ENCODE measurements around the gene MGAT4D.
"Not testable (repeated sequence)": the region's sequence is repeated elsewhere in the genome, so short reads cannot be mapped to it uniquely, and the experiment has no call there.

MGAT4D gene

GRCh38 chr4:140497747-140498636 is at the start of gene MGAT4D:
TSS of gene MGAT4D (minus strand) at chr4:140498293. CDS start at chr4:140498222, 71 bp downstream.
- DNase-seq, result no peak

GRCh38 chr4:140533951-140534480 is 35.9 kb upstream of the MGAT4D start:
- no peak for DNase-seq

GRCh38 chr4:140529434-140529833 is 31.3 kb upstream of the MGAT4D start:
- no peak for DNase-seq

- peak; percentile 98 for DNase-seq
Measured at GRCh38 chr4:140523857-140524742, 26.0 kb upstream of the MGAT4D start, which contains the start of gene ELMOD2. TSS of gene ELMOD2 (plus strand) at chr4:140524168. CDS start at chr4:140525429, 1,261 bp downstream.

GRCh38 chr4:140523370-140523856 is 25.3 kb upstream of the MGAT4D start:
- DNase-seq, result no peak

- no peak for DNase-seq
Measured at GRCh38 chr4:140515423-140515822, 17.3 kb upstream of the MGAT4D start.

GRCh38 chr4:140513765-140514164 is 15.7 kb upstream of the MGAT4D start:
- not testable (repeated sequence) for DNase-seq

GRCh38 chr4:140504261-140504660 is 6.2 kb upstream of the MGAT4D start:
- no peak for DNase-seq

- DNase-seq, result no peak
Measured at GRCh38 chr4:140499391-140499790, 1.3 kb upstream of the MGAT4D start.

- no peak for DNase-seq
Measured at GRCh38 chr4:140497405-140497746, 717 bp downstream of the MGAT4D start.

GRCh38 chr4:140485939-140486338 is 12.2 kb downstream of the MGAT4D start:
- DNase-seq, result peak; percentile 0

- no peak for DNase-seq
Measured at GRCh38 chr4:140483445-140483844, 14.6 kb downstream of the MGAT4D start.

- DNase-seq, result peak; percentile 19
Measured at GRCh38 chr4:140472156-140472555, 25.9 kb downstream of the MGAT4D start.

GRCh38 chr4:140469791-140470733 is 28.0 kb downstream of the MGAT4D start:
- DNase-seq, result no peak

GRCh38 chr4:140466146-140466545 is 31.9 kb downstream of the MGAT4D start:
- DNase-seq, result no peak

- DNase-seq, result no peak
Measured at GRCh38 chr4:140463614-140464013, 34.5 kb downstream of the MGAT4D start.

- DNase-seq, result no peak
Measured at GRCh38 chr4:140463182-140463581, 34.9 kb downstream of the MGAT4D start.

GRCh38 chr4:140450352-140450751 is 47.7 kb downstream of the MGAT4D start:
- DNase-seq, result peak; percentile 20

- peak; percentile 65 for DNase-seq
Measured at GRCh38 chr4:140448830-140449229, 49.3 kb downstream of the MGAT4D start.

- peak; percentile 26 for DNase-seq
Measured at GRCh38 chr4:140448162-140448561, 49.9 kb downstream of the MGAT4D start.

- not testable (repeated sequence) for DNase-seq
Measured at GRCh38 chr4:140444347-140444746, 53.7 kb downstream of the MGAT4D start.

GRCh38 chr4:140439644-140440142 is 58.4 kb downstream of the MGAT4D start:
- no peak for DNase-seq
